GM12874 (cell line): Measurements from ENCODE around the gene TREX2.

ENCODE experiments used
- CTCF ChIP-seq: IDR thresholded peaks from 2 replicates; pipeline ENCODE4 v1.5.1; 2011; ENCODE audit warnings: low read depth, mild to moderate bottlenecking, control low read depth, low read length, moderate library complexity; ENCODE audit not compliant: insufficient read depth

The TREX2 gene

DNA sequence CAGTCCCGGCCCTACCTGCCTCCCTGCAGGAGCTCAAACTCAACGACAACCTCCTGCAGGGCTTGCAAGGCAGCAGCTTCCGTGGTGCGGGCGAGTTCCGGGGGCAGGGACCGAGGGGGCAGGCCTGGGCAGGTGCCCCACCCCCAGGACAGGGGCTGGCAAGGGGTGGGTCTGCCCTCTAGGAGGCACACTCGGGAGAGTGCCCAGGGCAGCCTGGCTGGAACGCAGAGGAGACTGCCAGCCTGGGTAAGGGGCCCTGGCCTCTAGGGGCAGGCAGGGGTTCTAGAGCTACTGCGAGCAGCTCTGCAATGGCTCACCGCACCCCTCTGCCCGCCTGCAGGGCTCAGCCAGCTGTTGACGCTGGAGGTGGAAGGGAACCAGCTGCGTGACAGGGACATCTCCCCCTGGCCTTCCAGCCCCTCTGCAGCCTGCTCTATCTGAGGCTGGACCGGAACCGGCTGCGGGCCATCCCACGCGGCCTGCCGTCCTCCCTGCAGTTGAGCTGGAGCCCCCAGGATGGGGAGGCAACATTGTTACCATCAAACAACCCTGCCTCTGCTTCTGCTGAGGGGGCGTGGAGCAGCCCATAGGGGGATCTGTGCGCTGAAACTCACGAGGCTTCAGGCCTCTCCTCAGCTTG lies 36.6 kb upstream of the TREX2 start:
- no peak for TF ChIP-seq CTCF

GRCh38 chrX:153481043-153481442 lies 35.2 kb upstream of the TREX2 start:
- TF ChIP-seq CTCF: no peak

DNA sequence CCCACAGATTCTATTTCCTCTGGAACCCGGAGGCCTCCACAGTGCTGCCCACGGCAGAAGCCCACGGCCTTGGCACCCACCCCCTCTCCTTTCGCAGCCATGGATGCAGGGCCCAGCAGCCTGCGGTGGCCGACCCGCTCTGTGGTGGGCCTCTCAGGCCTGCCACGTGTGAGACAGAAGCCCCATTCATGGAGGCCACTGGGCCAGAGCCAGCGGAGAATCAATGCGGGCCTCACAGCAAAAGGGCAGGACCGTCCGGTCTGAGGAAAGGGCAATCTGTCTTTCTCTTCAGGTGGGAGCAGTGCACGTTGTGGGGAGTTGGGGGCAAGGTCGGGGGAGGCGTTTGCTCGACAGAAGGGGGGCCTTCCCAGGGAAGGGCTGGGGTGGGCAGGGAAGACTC lies 32.9 kb upstream of the TREX2 start:
- no peak for TF ChIP-seq CTCF

DNA sequence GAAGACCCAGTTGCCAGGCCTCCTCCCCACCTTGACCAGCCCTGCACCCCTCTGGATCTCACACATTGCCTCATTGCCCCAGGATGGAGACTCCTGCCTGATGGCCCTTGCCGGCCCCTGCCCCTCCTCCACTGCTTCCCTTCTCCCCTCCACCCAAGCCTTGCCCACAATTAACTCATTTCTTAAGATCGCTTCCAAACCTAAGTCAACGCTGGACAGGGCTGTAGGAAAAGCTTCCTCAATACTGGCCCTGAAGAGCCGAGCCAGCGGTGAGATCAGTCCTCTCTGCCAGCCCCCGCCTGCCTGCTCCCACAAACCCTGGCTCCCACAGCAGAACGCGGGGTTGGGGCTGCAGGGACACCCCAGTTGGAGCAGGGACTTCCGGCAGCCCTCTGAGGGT lies 32.0 kb upstream of the TREX2 start:
- no peak for TF ChIP-seq CTCF

DNA sequence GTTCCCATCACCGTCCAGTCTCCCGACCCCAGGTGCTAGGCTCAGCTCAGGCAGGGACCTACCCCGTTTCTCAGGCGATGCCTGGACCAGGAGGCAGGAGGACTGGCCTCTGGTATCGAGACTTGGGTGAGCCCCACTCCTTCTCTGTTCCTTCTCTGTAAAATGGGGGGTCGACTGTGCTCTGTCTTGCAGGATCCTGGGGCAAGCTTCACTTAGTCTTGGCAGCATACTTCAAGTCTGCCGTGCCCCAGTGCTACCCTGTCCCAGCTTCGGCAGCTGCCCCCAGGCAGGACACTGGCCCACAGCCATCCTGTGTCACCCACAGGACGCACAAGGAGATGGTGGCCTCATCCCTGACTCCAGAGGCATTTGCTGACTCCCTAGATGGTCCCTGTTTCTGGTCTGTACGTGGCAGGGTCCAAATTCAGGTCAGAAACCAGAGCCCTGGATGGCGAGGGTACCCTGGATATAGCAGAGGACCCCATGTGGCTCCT lies 31.6 kb upstream of the TREX2 start:
- TF ChIP-seq CTCF: no peak

- TF ChIP-seq CTCF: no peak
Observed at GRCh38 chrX:153476666-153477363, 31.0 kb upstream of the TREX2 start.

DNA sequence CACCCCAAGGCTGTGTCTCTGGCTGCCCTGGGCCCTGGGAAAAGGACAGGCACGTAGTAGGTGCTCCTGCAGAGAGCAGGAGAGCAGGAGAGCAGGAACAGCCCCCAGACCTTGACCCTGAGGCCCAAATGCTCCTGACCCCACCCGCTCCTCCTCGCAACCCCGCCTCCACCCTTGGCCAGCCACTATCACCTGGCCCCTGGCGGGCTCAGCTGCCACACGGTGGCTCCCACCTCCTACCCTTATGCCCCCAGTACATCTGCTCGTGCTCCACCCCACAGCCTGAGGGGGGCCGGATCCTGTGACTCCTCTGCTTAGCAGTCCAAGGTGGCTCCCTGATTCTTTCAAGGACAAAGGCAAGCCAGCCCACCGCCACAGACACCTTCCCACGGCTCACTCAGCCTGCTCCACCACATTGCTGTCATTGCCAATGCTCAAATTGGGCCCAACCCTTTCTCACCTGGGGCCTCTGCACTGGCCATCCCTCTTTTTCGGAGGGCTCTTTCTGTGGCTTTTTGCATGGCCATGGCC lies 30.0 kb upstream of the TREX2 start:
- TF ChIP-seq CTCF: no peak
